ENCODE data around the gene SLC1A1.

DNA sequence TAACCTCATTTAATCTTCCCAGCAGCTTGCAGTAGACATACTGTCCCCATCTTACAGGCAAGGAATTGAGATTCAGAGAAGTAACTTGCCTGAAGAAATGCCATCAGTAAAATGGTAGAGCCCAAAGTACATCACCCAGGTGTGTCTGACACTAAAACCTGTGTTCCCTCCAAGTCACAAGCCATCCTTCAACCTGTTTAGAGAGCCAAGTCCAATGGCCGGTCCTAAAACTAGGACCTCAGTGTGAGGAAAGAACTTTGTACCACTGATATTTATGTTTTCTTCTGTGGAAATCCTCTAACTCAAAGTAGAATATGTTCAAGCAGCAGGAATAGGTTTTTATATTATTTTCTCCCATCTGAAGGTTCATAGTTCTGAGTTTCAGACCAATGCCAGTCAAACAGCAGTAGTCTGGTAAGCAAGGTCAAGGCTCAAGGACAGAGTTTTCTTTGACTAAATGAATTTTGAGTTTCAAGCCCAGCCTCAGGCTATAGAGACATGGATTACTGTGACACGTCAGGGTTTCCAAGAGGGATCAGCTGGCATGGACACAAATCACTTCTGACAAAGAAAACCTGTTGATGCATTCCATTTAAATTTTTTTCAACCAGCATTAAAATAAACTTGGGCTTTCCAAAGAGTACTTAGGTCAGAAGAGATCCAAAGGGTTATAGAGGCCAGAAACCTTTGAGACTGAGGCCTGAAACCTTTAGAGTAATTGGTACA, 90.9 kb downstream of the SLC1A1 start:
- TF ChIP-seq POLR2AphosphoS5 (IDR thresholded peaks at IDR 0.05; ENCODE audit: low read depth, low read length) (no peak), POLR2A (IDR thresholded peaks at IDR 0.05; ENCODE audit: low read depth, low read length) (no peak), TAF1 (IDR thresholded peaks at IDR 0.05; ENCODE audit: borderline replicate concordance, low read depth, low read length) (no peak)
